ENCODE measurements around the gene FYB1.

FYB1 gene

DNA sequence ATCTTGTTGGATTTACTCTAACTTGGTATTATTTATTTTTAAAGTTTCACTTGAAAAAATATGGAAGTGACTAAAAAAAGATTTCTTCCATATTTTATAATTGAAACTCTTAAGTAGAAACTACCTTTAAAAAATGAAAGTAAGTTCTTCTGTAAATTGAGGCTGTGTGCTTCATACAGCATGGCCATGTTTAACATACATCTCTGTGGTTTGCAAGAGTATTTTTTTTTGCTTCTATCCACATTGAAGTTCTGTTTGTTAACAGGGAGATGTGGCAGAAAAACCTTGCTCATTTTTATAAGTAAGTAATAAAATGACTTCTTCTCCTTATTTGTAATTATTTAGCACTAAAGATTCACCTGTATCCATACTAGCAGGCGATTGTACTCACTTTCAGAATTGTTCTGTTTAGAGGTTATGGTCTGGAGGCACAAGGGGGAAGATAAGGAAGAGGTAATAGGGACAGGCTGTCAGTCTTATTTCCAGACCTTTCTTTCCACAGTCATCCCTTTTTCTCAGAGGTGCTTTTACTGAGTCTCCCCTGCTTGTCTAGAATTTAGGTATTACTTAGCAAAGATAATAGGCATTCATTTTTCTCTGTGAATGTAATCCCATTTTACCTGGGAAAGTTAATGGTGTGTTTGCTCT is 16.0 kb downstream of the FYB1 start:
- no peak for DNase-seq

DNA sequence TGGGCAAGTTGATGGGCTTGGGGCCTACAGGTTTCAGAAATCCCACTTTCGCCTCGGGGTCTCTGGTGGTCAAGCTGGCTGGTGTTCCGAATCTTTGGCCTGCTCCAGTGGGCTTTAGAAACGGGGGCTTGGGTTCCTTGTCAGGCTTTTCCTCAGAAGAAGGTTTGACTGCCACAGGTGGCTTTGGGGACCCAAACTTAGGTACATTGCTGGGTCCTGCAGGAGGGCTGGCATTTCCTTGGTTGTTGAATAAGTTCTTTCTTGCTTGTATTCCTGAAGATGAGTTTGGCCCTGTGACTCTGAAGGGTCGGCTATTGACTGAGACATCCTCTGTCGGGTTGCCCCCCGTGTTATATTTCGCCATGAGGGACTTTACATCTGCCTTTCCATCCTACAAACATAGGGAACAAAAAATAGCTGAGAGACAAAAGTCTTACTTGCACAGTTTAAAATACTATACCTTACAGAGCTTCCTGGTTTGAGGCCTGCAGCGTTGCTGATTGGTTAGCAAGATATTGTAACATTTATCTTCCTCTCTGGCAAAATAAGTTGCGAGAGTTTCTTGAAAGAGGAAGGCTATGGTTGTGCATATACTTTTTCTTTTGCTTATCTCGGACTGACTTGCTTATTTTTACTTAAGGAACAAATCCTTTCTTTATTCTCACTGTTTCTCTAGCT is 16.6 kb downstream of the FYB1 start:
- no peak for DNase-seq

GRCh38 chr5:39201781-39202596 is 17.4 kb downstream of the FYB1 start:
- DNase-seq, result no peak

DNA sequence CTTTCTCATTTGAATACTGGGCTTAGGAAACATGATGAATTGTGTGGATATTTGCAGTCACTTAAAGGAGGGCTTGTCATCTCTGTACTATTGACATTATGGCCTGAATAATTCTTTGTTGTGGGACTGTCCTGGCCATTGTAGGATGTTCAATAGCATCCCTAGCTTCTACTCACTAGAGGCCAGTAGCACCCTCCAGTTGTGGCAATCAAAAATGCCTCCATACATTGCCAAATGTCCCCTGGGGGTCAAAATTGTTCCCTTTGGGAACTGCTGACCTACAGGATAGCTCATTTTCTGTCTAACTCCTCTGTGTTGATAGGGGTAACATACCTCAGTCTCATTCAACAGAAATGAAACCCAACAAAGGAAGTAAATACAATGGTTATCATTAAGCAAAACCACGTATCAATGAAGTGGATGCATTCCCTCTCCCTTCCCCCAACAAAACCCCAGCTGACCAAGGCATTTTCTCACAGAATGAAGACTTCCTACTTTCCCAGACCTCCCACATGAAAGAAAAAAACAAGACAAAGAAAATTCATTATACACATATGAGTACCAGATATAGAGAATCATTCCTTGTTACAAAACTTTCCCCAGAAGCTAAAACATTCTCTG is 18.1 kb downstream of the FYB1 start:
- no peak for DNase-seq

GRCh38 chr5:39200081-39200480 is 19.3 kb downstream of the FYB1 start:
- DNase-seq, result no peak

- DNase-seq, result no peak
Observed at GRCh38 chr5:39199335-39199734, 20.0 kb downstream of the FYB1 start.

DNA sequence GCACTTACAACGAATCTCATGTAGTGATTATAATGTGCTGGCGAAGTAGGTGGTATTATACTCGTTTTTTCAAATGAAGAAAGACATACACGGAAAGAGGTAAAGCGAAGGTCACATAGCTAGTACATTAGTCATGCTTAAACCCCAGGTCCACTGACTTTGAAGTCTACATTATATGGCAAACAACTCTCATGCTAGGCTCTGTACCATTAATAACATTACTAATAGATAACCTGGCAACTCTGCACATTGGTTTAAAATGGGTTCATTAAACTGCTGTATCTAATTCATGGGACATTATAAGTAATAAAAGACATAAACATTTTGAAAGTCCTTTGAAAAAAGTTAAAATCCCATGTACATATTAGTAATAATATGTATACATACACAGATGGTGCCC is 21.2 kb downstream of the FYB1 start:
- DNase-seq, result no peak

GRCh38 chr5:39197556-39197955 is 21.8 kb downstream of the FYB1 start:
- no peak for DNase-seq

- no peak for DNase-seq
Observed at GRCh38 chr5:39195198-39195826, 24.1 kb downstream of the FYB1 start.

GRCh38 chr5:39194466-39195136 is 24.8 kb downstream of the FYB1 start:
- peak; percentile 79 for DNase-seq

DNA sequence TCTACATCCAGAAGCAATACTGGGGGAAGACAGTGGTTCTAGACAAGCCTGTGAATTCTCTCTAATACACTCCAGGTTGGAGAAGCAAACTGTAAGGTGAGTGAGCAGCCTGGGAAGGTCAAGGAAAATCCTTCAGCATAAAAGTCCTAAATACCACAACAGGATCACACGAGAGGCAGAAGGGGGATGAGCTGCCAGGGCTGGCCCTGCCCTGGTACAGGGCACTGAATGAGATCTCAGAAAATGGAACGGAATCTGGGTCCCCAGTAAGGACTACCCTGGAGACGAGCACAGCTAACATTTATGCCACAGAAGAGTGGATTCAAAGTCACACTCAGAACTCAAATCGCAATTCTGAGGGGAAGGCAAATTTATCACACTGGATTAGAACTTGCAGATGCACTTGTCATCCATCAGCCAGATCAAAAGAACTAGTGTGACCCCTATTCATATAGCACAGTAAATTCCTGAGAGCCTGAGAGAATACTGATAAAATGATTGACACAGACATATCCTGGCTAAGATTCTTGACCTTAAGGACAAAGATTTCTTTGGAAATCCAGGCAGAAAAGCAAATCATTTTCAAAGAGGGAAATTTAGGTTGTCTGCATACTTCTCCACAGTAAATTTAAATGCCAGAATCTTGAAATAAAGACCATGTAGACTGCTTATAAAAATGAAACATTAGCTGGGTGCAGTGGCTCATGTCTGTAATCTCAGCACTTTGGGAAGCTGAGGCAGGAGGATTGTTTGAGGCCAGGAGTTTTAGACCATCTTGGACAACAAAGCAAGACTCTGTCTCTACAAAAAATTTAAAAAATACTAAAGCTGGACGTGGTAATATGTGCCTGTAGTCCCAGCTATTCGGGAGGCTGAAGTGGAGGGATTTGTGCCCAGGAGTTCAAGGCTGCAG is 25.6 kb downstream of the FYB1 start:
- DNase-seq, result no peak

DNA sequence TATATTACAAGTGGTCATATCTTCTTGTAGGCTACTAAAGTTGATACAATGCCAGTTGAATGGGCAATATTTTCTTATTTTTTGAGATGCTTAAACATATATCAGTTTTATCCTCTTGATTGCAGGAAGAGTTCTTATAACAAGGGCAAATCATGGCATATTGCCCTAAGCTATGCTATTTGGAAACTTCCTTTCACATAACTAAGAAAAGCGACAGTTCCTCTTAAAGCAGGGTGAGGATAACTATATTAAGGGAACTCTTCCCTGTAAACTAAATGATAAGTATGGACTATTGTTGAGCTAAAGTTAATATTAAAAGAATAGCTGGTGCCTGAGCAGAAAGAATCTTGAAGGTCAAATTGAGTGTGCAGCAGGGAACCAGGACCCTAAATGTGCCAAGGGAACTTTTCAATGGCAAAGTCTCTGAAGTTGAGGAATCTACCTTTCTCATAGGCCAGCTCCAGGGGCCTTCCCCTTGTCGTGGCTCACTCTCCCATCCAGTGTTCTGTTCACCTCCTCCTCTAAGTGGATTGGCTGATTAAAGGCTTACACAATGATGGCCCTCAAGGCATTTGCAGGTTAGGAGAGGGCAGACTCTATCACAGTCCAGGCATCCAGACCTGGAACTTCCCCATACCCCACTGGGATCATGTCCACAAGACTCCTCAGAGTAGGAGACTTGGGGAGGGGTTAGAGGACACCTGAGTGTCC is 26.8 kb downstream of the FYB1 start:
- no peak for DNase-seq

DNA sequence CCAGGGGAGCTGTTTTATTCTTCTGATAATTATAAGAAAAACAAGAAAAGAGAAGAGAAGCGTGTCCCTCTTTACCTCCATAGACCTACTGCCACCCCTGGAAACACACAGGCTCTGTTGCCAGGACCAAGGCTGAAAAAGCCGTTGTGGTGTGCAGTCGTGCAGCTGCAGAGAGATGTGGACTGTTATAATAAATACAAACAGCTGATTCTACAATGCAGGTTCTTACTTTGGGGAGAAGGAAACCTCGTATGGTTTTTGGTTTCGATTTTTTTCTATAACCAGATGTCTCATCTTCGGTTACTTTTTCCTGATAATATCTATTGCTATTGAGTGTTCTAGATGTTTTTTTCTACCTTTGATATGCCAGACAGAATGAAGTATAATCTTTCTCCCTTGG is 28.1 kb downstream of the FYB1 start:
- no peak for DNase-seq

- DNase-seq, result no peak
Observed at GRCh38 chr5:39190311-39191102, 28.9 kb downstream of the FYB1 start.

GRCh38 chr5:39189292-39189955 is 29.9 kb downstream of the FYB1 start:
- no peak for DNase-seq

DNA sequence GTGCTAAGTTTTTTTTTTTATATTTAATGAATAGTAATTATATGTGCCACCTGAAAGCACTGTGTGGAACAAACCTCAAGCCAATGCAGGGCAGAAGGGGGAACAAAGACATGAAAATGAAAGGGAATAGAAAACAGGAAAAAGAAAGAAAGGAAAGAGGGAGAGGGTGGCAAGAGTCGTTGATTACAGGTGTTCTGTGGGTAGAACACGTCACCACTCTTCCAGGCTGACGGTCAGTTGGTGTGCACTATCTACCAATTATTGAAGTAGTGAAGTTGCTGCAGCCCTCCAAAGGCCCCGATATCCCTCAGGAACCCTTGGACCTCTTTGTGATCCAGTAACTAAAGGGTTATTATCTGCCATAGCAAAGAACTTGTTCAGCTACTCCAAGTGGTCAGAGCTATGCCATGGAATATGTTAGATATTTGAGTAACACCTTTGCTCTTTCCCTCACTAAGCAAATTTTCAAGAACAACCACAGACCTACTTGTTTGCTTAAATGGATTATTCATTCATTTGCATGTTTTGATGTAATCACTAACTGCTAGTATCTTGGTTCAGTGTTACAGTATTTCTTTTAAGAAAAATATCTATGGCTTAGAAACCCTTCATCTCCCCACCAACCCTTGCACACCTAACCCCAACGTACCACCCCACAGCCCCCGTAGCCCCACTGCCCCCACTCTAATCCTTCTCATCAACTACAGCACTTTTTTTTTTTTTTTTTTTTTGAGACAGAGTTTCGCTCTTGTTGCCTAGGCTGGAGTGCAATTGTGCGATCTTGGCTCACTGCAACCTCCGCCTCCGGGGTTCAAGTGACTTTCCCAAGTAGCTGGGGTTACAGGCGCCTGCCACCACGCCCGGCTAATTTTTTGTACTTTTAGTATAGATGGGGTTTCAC is 31.3 kb downstream of the FYB1 start:
- no peak for DNase-seq

DNA sequence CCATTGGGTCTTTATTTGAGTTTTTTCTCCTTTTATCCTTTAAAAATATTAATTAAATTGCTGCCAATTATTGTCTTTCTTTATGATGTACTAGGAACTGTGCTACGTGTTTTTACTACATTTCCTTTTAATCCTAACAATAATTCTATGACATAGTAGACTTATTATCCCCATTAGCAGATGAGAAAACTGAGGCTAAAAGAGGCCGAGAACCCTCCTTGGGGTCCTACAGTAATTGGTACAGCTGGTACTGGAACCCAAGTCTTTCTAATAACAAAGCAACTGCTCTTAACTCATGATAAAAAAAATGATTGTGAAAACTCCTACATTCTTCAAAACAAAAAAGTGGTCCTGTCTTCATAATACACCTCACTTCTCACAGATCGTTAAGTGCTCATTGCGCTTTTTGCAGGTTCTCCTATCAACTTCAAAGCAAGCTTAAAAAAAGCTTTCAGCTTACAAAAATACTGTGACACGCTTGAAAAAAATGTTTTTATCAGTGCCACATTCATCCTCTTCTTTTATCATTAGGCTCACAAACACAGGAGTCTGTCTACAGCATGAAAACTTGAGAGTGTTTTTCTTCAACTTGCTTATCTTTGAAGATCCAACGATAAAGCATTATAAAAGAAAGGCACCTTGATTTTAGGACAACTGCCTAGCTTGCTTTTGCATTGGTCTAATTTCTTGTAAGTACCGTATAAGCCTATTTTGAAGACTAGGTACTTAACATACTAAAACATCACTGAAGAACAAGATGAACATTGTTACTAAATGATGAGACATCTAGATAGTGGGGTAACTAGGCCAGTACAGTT is 32.4 kb downstream of the FYB1 start:
- no peak for DNase-seq
